Natural killer cell (primary cell): ENCODE data around the gene HDAC4. TPM values are rescaled to one million over a fixed set of nuclear protein-coding genes. Genes with fewer than 3 reads are reported as not detected.

Experiments used
- ATAC-seq, 3 donors: fragments of 150-1000 bp in 2 of 3; fragments of 200-7000 bp in 1 of 3; cut with Tn5 transposase; 1 replicate in 1 of 3; 2 replicates in 2 of 3; pipeline ENCODE4 v1.10.0; 2021; ENCODE audit warnings: mild to moderate bottlenecking in 2 of 3, moderate library complexity in 2 of 3
- DNase-seq, 2 donors: peaks; one replicate each; pipeline versions ENCODE4 v3.0.0 to v3.0.0-alpha.2; 2013 to 2021; ENCODE audit warnings: mixed read lengths in 1 of 2
- H3K27ac ChIP-seq: one replicate; pipeline ENCODE4 v1.5.1; 2013; ENCODE audit warnings: mild to moderate bottlenecking, low read length
- H3K27me3 ChIP-seq: one replicate; pipeline ENCODE4 v1.6.1; 2013; ENCODE audit warnings: low read length; ENCODE audit not compliant: control insufficient read depth, insufficient read depth
- H3K36me3 ChIP-seq: one replicate; pipeline ENCODE4 v1.6.1; 2013; ENCODE audit warnings: low read length; ENCODE audit not compliant: control insufficient read depth, insufficient read depth
- H3K4me1 ChIP-seq: one replicate; pipeline ENCODE4 v1.6.1; 2013; ENCODE audit warnings: low read length; ENCODE audit not compliant: control insufficient read depth, insufficient read depth
- H3K4me3 ChIP-seq: one replicate; pipeline ENCODE4 v1.5.1; 2013; ENCODE audit warnings: low read length
- H3K9me3 ChIP-seq: one replicate; pipeline ENCODE4 v1.6.1; 2013; ENCODE audit warnings: low read length; ENCODE audit not compliant: control insufficient read depth, insufficient read depth
- H3K27ac Mint-ChIP-seq, 2 donors: one replicate each; pipeline ENCODE4 v1.8.0; 2022; ENCODE audit warnings: mild to moderate bottlenecking in 2 of 2, mixed read lengths in 2 of 2, moderate library complexity in 1 of 2
- H3K27me3 Mint-ChIP-seq, 2 donors: one replicate each; pipeline ENCODE4 v1.8.0; 2022; ENCODE audit warnings: low read depth in 2 of 2, mixed read lengths in 2 of 2
- H3K36me3 Mint-ChIP-seq: one replicate; pipeline ENCODE4 v1.8.0; 2022; ENCODE audit warnings: mixed read lengths
- H3K4me1 Mint-ChIP-seq, 2 donors: one replicate each; pipeline ENCODE4 v1.8.0; 2022; ENCODE audit warnings: mixed read lengths in 2 of 2
- H3K4me3 Mint-ChIP-seq: one replicate; pipeline ENCODE4 v1.8.0; 2022; ENCODE audit warnings: mild to moderate bottlenecking, moderate library complexity, mixed read lengths
- H3K9me3 Mint-ChIP-seq, 2 donors: one replicate each; pipeline ENCODE4 v1.8.0; 2022; ENCODE audit warnings: mixed read lengths in 2 of 2
- WGBS: methylation state at CpG from one replicate; pipeline ENCODE4 v1.1.7; 2013; ENCODE audit warnings: missing lambda C conversion rate; ENCODE audit not compliant: insufficient coverage; 5-methylcytosine and 5-hydroxymethylcytosine counted together
- intact Hi-C: fragments of 100-400 bp; cut with micrococcal nuclease; formaldehyde crosslinking; loops from one replicate; pipeline ENCODE4 v1.14.2; 2022
- total RNA-seq, 4 donors: library from RNA; stranded (reverse); fragments of 120-200 nt in 1 of 4; gene quantifications; one replicate each; pipeline versions ENCODE4 v1.2.3 to v1.2.4, GENCODE V29; 2013 to 2022
- TF ChIP-seq, protein P1 (sequence below): fragments of 200-600 bp; IDR thresholded peaks from one replicate; pipeline ENCODE4 v1.8.0; 2022; ENCODE audit warnings: antibody characterized with exemption

HDAC4 gene
- total RNA-seq, 3 donors from 2014 or later (not counting 1 experiment from before 2014, with no cell fraction given), result 74.9 to 105 (median 100) TPM

DNA sequence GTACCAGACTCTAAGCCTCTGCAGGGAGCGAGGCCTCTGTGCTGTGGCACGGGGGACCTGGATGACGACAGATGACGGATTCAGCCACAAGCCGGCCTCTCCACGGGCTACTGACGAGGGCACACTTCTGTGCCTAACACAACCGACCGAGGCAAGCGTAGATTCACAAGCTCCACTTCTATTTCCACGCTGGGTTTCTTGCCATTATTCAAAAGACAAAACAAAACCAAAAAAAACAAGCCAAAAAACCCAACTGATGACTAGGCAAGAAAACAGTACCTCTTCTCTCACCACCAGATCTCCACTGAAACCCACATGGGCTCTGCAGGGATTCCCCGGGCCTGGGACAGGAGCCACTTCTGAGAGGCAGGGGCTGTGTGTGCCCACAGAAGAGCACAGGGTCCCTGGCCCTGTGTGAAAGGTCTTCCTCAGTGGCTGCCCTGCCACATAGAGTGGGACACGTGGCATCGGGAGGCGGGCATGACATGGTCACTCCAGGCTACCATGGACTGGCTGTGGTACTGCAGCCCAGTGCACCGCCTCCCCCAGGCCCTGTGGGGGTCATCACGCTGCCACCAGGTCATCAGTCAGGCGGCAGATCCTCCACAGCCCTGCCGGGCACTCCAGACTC is 254.7 kb downstream of the HDAC4 start:
- no peaks in the 10 kb centered on the region for H3K36me3 Mint-ChIP-seq
- ATAC-seq (no peak), DNase-seq (no peak)
- Histone ChIP-seq H3K27me3 (no peaks in the 10 kb centered on the region), H3K36me3 (peaks cover 57% of the 10 kb centered on the region), H3K4me3 (no peak overlapping the region), H3K27ac (no peak overlapping the region), H3K4me1 (peaks cover 5% of the 10 kb centered on the region), H3K9me3 (peaks cover 10% of the 10 kb centered on the region)
- peaks cover 0 to 7% of the 10 kb centered on the region in 2 donors for H3K27me3 Mint-ChIP-seq
- H3K27ac Mint-ChIP-seq, result peak overlapping the region in 1 of 2 donors; percentile 8
- intact Hi-C loops, result no loop called here
- 86% methylated on average over 19 of the region's 19 CpGs for WGBS
- peaks cover 3 to 4% of the 10 kb centered on the region in 2 donors for H3K9me3 Mint-ChIP-seq
- TF ChIP-seq, protein P1, sequence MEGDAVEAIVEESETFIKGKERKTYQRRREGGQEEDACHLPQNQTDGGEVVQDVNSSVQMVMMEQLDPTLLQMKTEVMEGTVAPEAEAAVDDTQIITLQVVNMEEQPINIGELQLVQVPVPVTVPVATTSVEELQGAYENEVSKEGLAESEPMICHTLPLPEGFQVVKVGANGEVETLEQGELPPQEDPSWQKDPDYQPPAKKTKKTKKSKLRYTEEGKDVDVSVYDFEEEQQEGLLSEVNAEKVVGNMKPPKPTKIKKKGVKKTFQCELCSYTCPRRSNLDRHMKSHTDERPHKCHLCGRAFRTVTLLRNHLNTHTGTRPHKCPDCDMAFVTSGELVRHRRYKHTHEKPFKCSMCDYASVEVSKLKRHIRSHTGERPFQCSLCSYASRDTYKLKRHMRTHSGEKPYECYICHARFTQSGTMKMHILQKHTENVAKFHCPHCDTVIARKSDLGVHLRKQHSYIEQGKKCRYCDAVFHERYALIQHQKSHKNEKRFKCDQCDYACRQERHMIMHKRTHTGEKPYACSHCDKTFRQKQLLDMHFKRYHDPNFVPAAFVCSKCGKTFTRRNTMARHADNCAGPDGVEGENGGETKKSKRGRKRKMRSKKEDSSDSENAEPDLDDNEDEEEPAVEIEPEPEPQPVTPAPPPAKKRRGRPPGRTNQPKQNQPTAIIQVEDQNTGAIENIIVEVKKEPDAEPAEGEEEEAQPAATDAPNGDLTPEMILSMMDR, result no peak
- H3K4me1 Mint-ChIP-seq, result peaks cover 17 to 38% of the 10 kb centered on the region in 2 donors
- no peak overlapping the region for H3K4me3 Mint-ChIP-seq

DNA sequence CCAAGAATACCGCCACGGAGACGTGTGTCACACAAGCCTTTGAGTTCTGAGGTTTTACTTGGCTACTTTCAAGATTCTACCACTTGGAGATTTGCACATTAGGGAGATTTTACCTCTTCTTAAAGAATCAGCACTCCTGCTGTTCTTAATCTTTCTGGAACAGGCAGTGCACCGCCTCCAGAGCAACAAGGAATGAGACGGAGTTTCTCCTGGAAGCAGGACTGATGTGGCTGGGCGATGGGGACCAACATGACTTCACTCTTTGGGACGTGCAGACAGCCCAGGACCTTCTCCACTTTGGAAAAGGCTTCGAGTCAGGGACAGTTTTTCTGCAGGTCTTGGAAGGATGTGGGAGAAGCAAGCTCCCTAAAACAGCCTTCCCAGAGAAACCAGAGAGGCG is 255.2 kb downstream of the HDAC4 start:
- Mint-ChIP-seq H3K4me1 (peaks cover 13 to 33% of the 10 kb centered on the region in 2 donors), H3K4me3 (no peak overlapping the region), H3K27ac (no peak overlapping the region), H3K27me3 (peaks cover 0 to 7% of the 10 kb centered on the region in 2 donors), H3K36me3 (no peaks in the 10 kb centered on the region), H3K9me3 (peaks cover 3 to 4% of the 10 kb centered on the region in 2 donors)
- intact Hi-C loops, result no loop called here
- DNase-seq (no peak), ATAC-seq (no peak)
- H3K9me3 ChIP-seq, result peaks cover 5% of the 10 kb centered on the region
- 96% methylated on average over 9 of the region's 9 CpGs for WGBS
- no peaks in the 10 kb centered on the region for H3K4me1 ChIP-seq
- TF ChIP-seq, protein P1, result no peak
- no peak overlapping the region for H3K27ac ChIP-seq
- no peaks in the 10 kb centered on the region for H3K27me3 ChIP-seq
- H3K36me3 ChIP-seq, result peaks cover 59% of the 10 kb centered on the region
- H3K4me3 ChIP-seq, result no peak overlapping the region

DNA sequence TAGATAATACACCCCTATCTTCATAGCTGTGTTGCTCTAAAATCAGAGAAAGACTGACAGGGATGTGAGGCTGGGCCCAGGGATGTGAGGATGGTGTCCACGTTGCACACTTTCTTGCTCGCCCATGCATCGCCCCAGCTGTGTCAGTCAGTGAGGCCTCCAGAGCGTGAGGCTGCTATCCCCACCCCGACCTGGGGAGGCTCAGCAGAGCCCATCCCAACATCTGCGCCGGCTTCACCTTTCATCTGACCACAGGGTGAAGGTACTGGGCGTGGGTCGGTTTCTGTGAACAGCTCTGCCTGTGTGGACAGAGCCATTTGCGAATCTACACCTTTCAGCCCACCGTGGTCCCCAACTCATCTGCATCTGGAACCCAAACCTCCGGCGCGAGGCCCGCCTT is 255.7 kb downstream of the HDAC4 start:
- Mint-ChIP-seq H3K4me3 (no peak overlapping the region), H3K27ac (no peak overlapping the region), H3K36me3 (no peaks in the 10 kb centered on the region), H3K4me1 (peaks cover 9 to 28% of the 10 kb centered on the region in 2 donors), H3K27me3 (peaks cover 0 to 7% of the 10 kb centered on the region in 2 donors), H3K9me3 (peaks cover 1 to 3% of the 10 kb centered on the region in 2 donors)
- Histone ChIP-seq H3K27me3 (no peaks in the 10 kb centered on the region), H3K9me3 (no peaks in the 10 kb centered on the region), H3K27ac (no peak overlapping the region), H3K4me3 (no peak overlapping the region), H3K36me3 (peaks cover 62% of the 10 kb centered on the region), H3K4me1 (no peaks in the 10 kb centered on the region)
- intact Hi-C loops, result no loop called here
- DNase-seq (no peak), ATAC-seq (no peak)
- WGBS, result 97% methylated on average over 15 of the region's 15 CpGs
- TF ChIP-seq, protein P1, result no peak

DNA sequence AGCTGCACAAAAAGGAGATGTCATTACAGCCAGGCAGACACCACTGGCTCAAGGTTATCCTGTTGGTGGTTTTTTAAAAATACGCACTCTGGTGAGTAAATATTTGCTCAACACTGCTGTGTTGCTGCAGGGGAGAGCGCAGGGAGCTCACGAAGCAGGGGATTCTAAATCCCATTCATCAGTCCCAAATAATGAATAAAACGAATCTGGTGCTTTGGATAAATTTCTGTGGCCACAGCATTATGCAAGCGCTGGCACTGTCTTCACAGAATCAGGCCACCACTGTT is 256.2 kb downstream of the HDAC4 start:
- Histone ChIP-seq H3K4me1 (no peaks in the 10 kb centered on the region), H3K9me3 (no peaks in the 10 kb centered on the region), H3K36me3 (peaks cover 64% of the 10 kb centered on the region), H3K27ac (no peak overlapping the region), H3K27me3 (no peaks in the 10 kb centered on the region), H3K4me3 (no peak overlapping the region)
- peaks cover 0 to 7% of the 10 kb centered on the region in 2 donors for H3K27me3 Mint-ChIP-seq
- DNase-seq (no peak), ATAC-seq (no peak)
- WGBS, result 89% methylated on average over 5 of the region's 5 CpGs
- peaks cover 0 to 3% of the 10 kb centered on the region in 2 donors for H3K9me3 Mint-ChIP-seq
- TF ChIP-seq, protein P1, result no peak
- intact Hi-C loops, result no loop called here
- H3K36me3 Mint-ChIP-seq, result no peaks in the 10 kb centered on the region
- H3K27ac Mint-ChIP-seq, result no peak overlapping the region
- H3K4me3 Mint-ChIP-seq, result no peak overlapping the region
- peaks cover 7 to 26% of the 10 kb centered on the region in 2 donors for H3K4me1 Mint-ChIP-seq
